Mesendoderm (in vitro differentiated cells): ENCODE data around the gene SDK1.

Experiments
- DNase-seq: peaks from one replicate; pipeline ENCODE4 v3.0.0; 2013
- H2AK5ac ChIP-seq: 2 replicates; pipeline ENCODE4 v1.6.1; 2013; ENCODE audit warnings: low read length, inconsistent platforms
- H2BK120ac ChIP-seq: 2 replicates; pipeline ENCODE4 v1.6.1; 2013; ENCODE audit warnings: low read depth, mild to moderate bottlenecking, low read length, moderate library complexity, mixed read lengths
- H2BK15ac ChIP-seq: replicated peaks from 2 replicates; pipeline ENCODE4 v1.6.1; 2013; ENCODE audit warnings: low read depth, mild to moderate bottlenecking, moderate library complexity
- H2BK5ac ChIP-seq: 2 replicates; pipeline ENCODE4 v1.6.1; 2013; ENCODE audit warnings: low read length, inconsistent platforms
- H3K18ac ChIP-seq: 2 replicates; pipeline ENCODE4 v1.6.1; 2013; ENCODE audit warnings: mild to moderate bottlenecking, low read length, mixed read lengths
- H3K23ac ChIP-seq: one replicate; pipeline ENCODE4 v1.6.1; 2013; ENCODE audit warnings: low read length
- H3K27ac ChIP-seq: 2 replicates; pipeline ENCODE4 v1.5.1; 2013; ENCODE audit warnings: low read depth, mild to moderate bottlenecking, inconsistent platforms, low read length, moderate library complexity
- H3K27me3 ChIP-seq: 2 replicates; pipeline ENCODE4 v1.6.1; 2013; ENCODE audit warnings: low read length, control low read depth, mild to moderate bottlenecking, inconsistent platforms; ENCODE audit not compliant: insufficient read depth, poor library complexity
- H3K36me3 ChIP-seq: 2 replicates; pipeline ENCODE4 v1.6.1; 2013; ENCODE audit warnings: low read length, inconsistent platforms; ENCODE audit not compliant: control insufficient read depth, insufficient read depth
- H3K4ac ChIP-seq: one replicate; pipeline ENCODE4 v1.6.1; 2013; ENCODE audit warnings: low read depth, mild to moderate bottlenecking, low read length, moderate library complexity
- H3K4me1 ChIP-seq: 2 replicates; pipeline ENCODE4 v1.6.1; 2013; ENCODE audit warnings: low read depth, low read length, inconsistent platforms; ENCODE audit not compliant: control insufficient read depth
- H3K4me2 ChIP-seq: 2 replicates; pipeline ENCODE4 v1.6.1; 2013; ENCODE audit warnings: low read length
- H3K4me3 ChIP-seq: 2 replicates; pipeline ENCODE4 v1.5.1; 2013; ENCODE audit warnings: mild to moderate bottlenecking, low read length
- H3K56ac ChIP-seq: one replicate; pipeline ENCODE4 v1.6.1; 2013; ENCODE audit warnings: low read length
- H3K79me1 ChIP-seq: 2 replicates; pipeline ENCODE4 v1.6.1; 2013; ENCODE audit warnings: low read length, inconsistent platforms
- H3K79me2 ChIP-seq: 2 replicates; pipeline ENCODE4 v1.6.1; 2013; ENCODE audit warnings: mild to moderate bottlenecking, low read length; ENCODE audit not compliant: control insufficient read depth, insufficient read depth
- H3K9ac ChIP-seq: 2 replicates; pipeline ENCODE4 v1.6.1; 2013; ENCODE audit warnings: low read length, inconsistent platforms
- H4K5ac ChIP-seq: one replicate; pipeline ENCODE4 v1.6.1; 2013; ENCODE audit warnings: low read length
- H4K8ac ChIP-seq: one replicate; pipeline ENCODE4 v1.6.1; 2013; ENCODE audit warnings: low read depth, mild to moderate bottlenecking, control low read depth, low read length, moderate library complexity
- WGBS: extraction: QIAGEN DNeasy Blood & Tissue Kit; methylation state at CpG from one replicate; pipeline ENCODE4 v1.1.7; 2013; ENCODE audit warnings: low lambda C conversion rate, missing lambda C conversion rate; ENCODE audit not compliant: insufficient coverage; ENCODE audit errors: extremely low coverage; 5-methylcytosine and 5-hydroxymethylcytosine counted together

The SDK1 gene

GRCh38 chr7:4220011-4220410, 919.0 kb downstream of the SDK1 start:
- Histone ChIP-seq H3K27ac (no peak overlapping the region), H3K56ac (no peak overlapping the region), H3K9ac (no peak overlapping the region), H3K18ac (no peak overlapping the region), H2BK5ac (no peak overlapping the region), H3K79me1 (no peaks in the 10 kb centered on the region), H3K27me3 (no peaks in the 10 kb centered on the region), H3K4me2 (no peak overlapping the region), H4K8ac (no peak overlapping the region), H3K4me3 (no peak overlapping the region), H3K4me1 (no peaks in the 10 kb centered on the region), H3K4ac (no peak overlapping the region), H2AK5ac (no peak overlapping the region), H3K36me3 (no peaks in the 10 kb centered on the region), H2BK120ac (no peak overlapping the region), H3K79me2 (no peaks in the 10 kb centered on the region), H2BK15ac (no peak overlapping the region), H3K23ac (no peak overlapping the region), H4K5ac (no peak overlapping the region)
- WGBS = no CpG with 5 or more reads among the region's 15 CpGs
- DNase-seq = no peak

GRCh38 chr7:4221043-4221442, 920.0 kb downstream of the SDK1 start:
- no peak for DNase-seq

GRCh38 chr7:4222676-4223075, 921.6 kb downstream of the SDK1 start:
- Histone ChIP-seq H3K4me2 (no peak overlapping the region), H3K4me3 (no peak overlapping the region), H2BK5ac (no peak overlapping the region), H3K79me1 (no peaks in the 10 kb centered on the region), H2AK5ac (no peak overlapping the region), H4K8ac (no peak overlapping the region), H3K27me3 (no peaks in the 10 kb centered on the region), H3K18ac (no peak overlapping the region), H3K4ac (no peak overlapping the region), H3K27ac (no peak overlapping the region), H3K4me1 (no peaks in the 10 kb centered on the region), H4K5ac (no peak overlapping the region), H3K56ac (no peak overlapping the region), H3K9ac (no peak overlapping the region), H2BK120ac (no peak overlapping the region), H3K23ac (no peak overlapping the region), H3K79me2 (no peaks in the 10 kb centered on the region), H2BK15ac (no peak overlapping the region), H3K36me3 (no peaks in the 10 kb centered on the region)
- WGBS = no CpG with 5 or more reads among the region's 5 CpGs
- no peak for DNase-seq

More at GRCh38 chr7:4221043-4221442, 920.0 kb downstream of the SDK1 start:
- H2BK15ac ChIP-seq = no peak overlapping the region
- H3K56ac ChIP-seq = no peak overlapping the region
- no peaks in the 10 kb centered on the region for H3K4me1 ChIP-seq
- no peak overlapping the region for H3K9ac ChIP-seq
- no peak overlapping the region for H3K4me2 ChIP-seq
- no peaks in the 10 kb centered on the region for H3K36me3 ChIP-seq
- no peak overlapping the region for H2BK120ac ChIP-seq
- H3K23ac ChIP-seq = no peak overlapping the region
- no peak overlapping the region for H4K8ac ChIP-seq
- no peak overlapping the region for H3K4ac ChIP-seq
- no CpG with 5 or more reads among the region's 21 CpGs for WGBS
- H2AK5ac ChIP-seq = no peak overlapping the region
- H3K79me2 ChIP-seq = no peaks in the 10 kb centered on the region
- H3K79me1 ChIP-seq = no peaks in the 10 kb centered on the region
- H3K4me3 ChIP-seq = no peak overlapping the region
- no peak overlapping the region for H3K27ac ChIP-seq
- no peak overlapping the region for H3K18ac ChIP-seq
- H2BK5ac ChIP-seq = no peak overlapping the region
- no peak overlapping the region for H4K5ac ChIP-seq
- H3K27me3 ChIP-seq = no peaks in the 10 kb centered on the region

- no CpG with 5 or more reads among the region's 18 CpGs for WGBS
- Histone ChIP-seq H3K4ac (no peak overlapping the region), H3K23ac (no peak overlapping the region), H2BK120ac (no peak overlapping the region), H3K4me3 (no peak overlapping the region), H3K27ac (no peak overlapping the region), H3K79me1 (no peaks in the 10 kb centered on the region), H3K4me2 (no peak overlapping the region), H4K5ac (no peak overlapping the region), H3K18ac (no peak overlapping the region), H2BK15ac (no peak overlapping the region), H3K56ac (no peak overlapping the region), H3K9ac (no peak overlapping the region), H3K27me3 (no peaks in the 10 kb centered on the region), H3K36me3 (no peaks in the 10 kb centered on the region), H3K79me2 (no peaks in the 10 kb centered on the region), H2AK5ac (no peak overlapping the region), H4K8ac (no peak overlapping the region), H3K4me1 (no peaks in the 10 kb centered on the region), H2BK5ac (no peak overlapping the region)
- no peak for DNase-seq
These were observed 924.3 kb downstream of the SDK1 start for GRCh38 chr7:4225361-4225771.

GRCh38 chr7:4225881-4226523, 925.0 kb downstream of the SDK1 start:
- Histone ChIP-seq H3K23ac (no peak overlapping the region), H3K79me2 (no peaks in the 10 kb centered on the region), H3K4me2 (no peak overlapping the region), H3K79me1 (no peaks in the 10 kb centered on the region), H3K4me3 (no peak overlapping the region), H2BK120ac (no peak overlapping the region), H2AK5ac (no peak overlapping the region), H3K27ac (no peak overlapping the region), H3K56ac (no peak overlapping the region), H3K27me3 (no peaks in the 10 kb centered on the region), H3K9ac (no peak overlapping the region), H3K4ac (no peak overlapping the region), H2BK15ac (no peak overlapping the region), H3K18ac (no peak overlapping the region), H3K4me1 (no peaks in the 10 kb centered on the region), H4K8ac (no peak overlapping the region), H2BK5ac (no peak overlapping the region), H3K36me3 (no peaks in the 10 kb centered on the region), H4K5ac (no peak overlapping the region)
- no peak for DNase-seq
- no CpG with 5 or more reads among the region's 21 CpGs for WGBS

- Histone ChIP-seq H3K4ac (no peak overlapping the region), H2AK5ac (no peak overlapping the region), H3K56ac (no peak overlapping the region), H3K4me2 (no peak overlapping the region), H3K4me3 (no peak overlapping the region), H3K23ac (no peak overlapping the region), H3K27ac (no peak overlapping the region), H3K79me1 (no peaks in the 10 kb centered on the region), H3K79me2 (no peaks in the 10 kb centered on the region), H3K36me3 (no peaks in the 10 kb centered on the region), H2BK15ac (no peak overlapping the region), H4K8ac (no peak overlapping the region), H3K9ac (no peak overlapping the region), H2BK120ac (no peak overlapping the region), H3K27me3 (no peaks in the 10 kb centered on the region), H3K18ac (no peak overlapping the region), H3K4me1 (no peaks in the 10 kb centered on the region), H2BK5ac (no peak overlapping the region), H4K5ac (no peak overlapping the region)
- DNase-seq = peak; percentile 69
- WGBS = no CpG with 5 or more reads among the region's 6 CpGs
These were observed 925.5 kb downstream of the SDK1 start for GRCh38 chr7:4226524-4226882.
